Activated naive CD8-positive, alpha-beta T cell treated with anti-CD3 and anti-CD28 coated beads, Interleukin-2, amount 10 ng/mL, durations not matched to agents 7 days and 5 days (primary cell): ENCODE data around the gene ROCK2. TPM values are rescaled to one million over a fixed set of nuclear protein-coding genes. Genes with fewer than 3 reads are reported as not detected.
A peak's percentile ranks its signal among the peaks of the same experiment; 100 is the strongest.

ENCODE experiments used
- ATAC-seq: fragments of 150-1000 bp; cut with Tn5 transposase; one replicate; pipeline ENCODE4 v1.10.0; 2021; ENCODE audit warnings: low read depth, moderate library complexity
- POLR2A ChIA-PET: fragments of 350-600 bp; sonication (Branson Sonifier 250); formaldehyde crosslinking; loops from one replicate; lab custom pipeline; 2021; ENCODE audit warnings: antibody characterized with exemption; lab: Charles Lee
- DNase-seq: peaks from one replicate; pipeline ENCODE4 v3.0.0; 2021
- H3K27ac Mint-ChIP-seq: one replicate; pipeline ENCODE4 v1.8.0; 2022; ENCODE audit warnings: mild to moderate bottlenecking, mixed read lengths
- H3K27me3 Mint-ChIP-seq: one replicate; pipeline ENCODE4 v1.8.0; 2022; ENCODE audit warnings: mild to moderate bottlenecking, moderate library complexity, mixed read lengths
- H3K36me3 Mint-ChIP-seq: one replicate; pipeline ENCODE4 v1.8.0; 2021; ENCODE audit warnings: mild to moderate bottlenecking, mixed read lengths
- H3K4me1 Mint-ChIP-seq: one replicate; pipeline ENCODE4 v1.8.0; 2021; ENCODE audit warnings: mixed read lengths
- H3K4me3 Mint-ChIP-seq: one replicate; pipeline ENCODE4 v1.8.0; 2022; ENCODE audit warnings: mild to moderate bottlenecking, moderate library complexity, mixed read lengths
- H3K9me3 Mint-ChIP-seq: one replicate; pipeline ENCODE4 v1.8.0; 2021; ENCODE audit warnings: mixed read lengths
- total RNA-seq, 2 experiments: library from RNA; stranded (reverse); gene quantifications; one replicate each; pipeline ENCODE4 v1.2.3, GENCODE V29; 2021

Gene ROCK2
- total RNA-seq, 2 experiments from 2014 or later, result 14.6 to 15.3 TPM

DNA sequence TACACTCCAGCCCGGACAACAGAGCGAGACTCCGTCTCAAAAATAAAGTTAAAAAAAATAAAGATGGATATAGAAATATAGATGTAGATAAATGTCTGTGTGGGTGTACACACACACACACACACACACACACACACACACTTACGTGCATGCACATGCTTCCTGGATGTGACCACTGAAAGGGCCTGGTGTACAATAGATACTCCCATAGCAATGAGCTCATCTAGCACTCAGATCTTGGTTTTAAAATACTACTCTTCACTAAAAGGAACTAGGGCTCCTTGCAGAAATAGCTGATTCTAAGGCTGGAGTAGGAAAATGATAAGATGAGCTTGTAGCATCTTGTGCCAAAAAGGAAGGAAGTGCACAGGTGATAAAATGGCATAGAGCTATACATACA, 39.1 kb downstream of the ROCK2 start:
- POLR2A ChIA-PET, result interaction anchor here (0.8 kb wide), 1 partner anchor 39 kb away, joined by 3 read pairs; the partner anchor contains the start of gene ROCK2
- Mint-ChIP-seq H3K9me3 (no peaks in the 10 kb centered on the region), H3K27ac (no peak overlapping the region), H3K4me3 (no peak overlapping the region), H3K4me1 (no peaks in the 10 kb centered on the region), H3K27me3 (no peaks in the 10 kb centered on the region), H3K36me3 (no peaks in the 10 kb centered on the region)
- no peak for ATAC-seq
- no peak for DNase-seq

GRCh38 chr2:11304476-11304875, 40.0 kb downstream of the ROCK2 start:
- ATAC-seq (no peak), DNase-seq (no peak)
- Mint-ChIP-seq H3K4me3 (no peak overlapping the region), H3K4me1 (no peaks in the 10 kb centered on the region), H3K27me3 (no peaks in the 10 kb centered on the region), H3K36me3 (no peaks in the 10 kb centered on the region), H3K9me3 (no peaks in the 10 kb centered on the region), H3K27ac (no peak overlapping the region)
- POLR2A ChIA-PET, result no interaction called here

DNA sequence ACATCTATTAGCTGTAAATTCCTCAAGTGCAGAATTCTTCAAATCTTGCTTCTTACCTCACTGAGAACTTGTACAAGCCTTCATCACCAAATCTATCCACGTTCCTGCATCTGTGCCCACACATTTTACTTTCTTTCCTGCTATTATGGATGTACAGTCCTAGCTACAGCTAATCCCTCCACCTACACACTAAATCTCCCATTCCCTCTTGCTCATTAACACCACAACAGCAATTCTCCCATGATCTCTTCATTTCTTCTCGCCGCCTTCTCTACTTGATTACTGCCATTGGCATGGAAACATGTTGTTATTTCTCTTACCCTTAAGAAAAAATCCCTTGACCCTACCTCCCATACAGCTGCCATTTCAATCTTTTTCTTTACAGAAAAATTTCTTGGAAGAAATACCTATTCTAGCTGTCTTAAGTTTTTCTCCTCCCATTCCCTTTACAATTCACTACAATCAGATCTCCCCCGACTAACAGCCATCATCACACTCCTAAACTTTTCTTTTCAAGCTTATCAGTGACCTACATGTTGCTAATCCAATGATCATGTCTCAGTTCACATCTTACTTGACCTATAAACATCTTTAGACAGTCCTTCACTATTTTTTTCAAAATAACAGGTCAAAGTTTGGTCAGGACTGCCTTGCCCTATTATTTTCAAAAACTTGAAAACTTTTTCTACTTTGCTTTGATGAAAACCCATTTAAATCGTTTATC, 41.0 kb downstream of the ROCK2 start:
- no peak for ATAC-seq
- POLR2A ChIA-PET, result no interaction called here
- Mint-ChIP-seq H3K27ac (no peak overlapping the region), H3K4me3 (no peak overlapping the region), H3K4me1 (no peaks in the 10 kb centered on the region), H3K36me3 (peaks cover 1% of the 10 kb centered on the region), H3K27me3 (no peaks in the 10 kb centered on the region), H3K9me3 (no peaks in the 10 kb centered on the region)
- no peak for DNase-seq

DNA sequence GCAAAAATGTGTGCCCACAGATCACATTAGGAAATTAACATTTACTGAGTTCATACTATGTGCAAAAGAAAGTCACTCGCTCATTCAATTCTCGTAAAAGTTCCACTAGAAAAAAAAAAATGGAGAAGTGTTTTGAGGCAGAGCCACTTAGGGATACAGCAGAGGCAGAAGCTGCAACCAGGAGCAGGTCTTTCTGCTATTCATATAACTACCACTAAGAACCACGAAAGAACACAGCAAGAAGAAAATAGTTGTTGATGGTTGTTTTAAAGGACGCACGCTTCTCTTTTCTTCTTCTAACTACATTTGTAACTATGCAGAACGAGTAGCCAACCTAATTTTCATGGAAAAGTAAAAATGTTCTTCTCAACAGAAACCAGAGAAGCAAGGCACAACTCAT, 45.0 kb downstream of the ROCK2 start:
- Mint-ChIP-seq H3K4me1 (no peaks in the 10 kb centered on the region), H3K9me3 (no peaks in the 10 kb centered on the region), H3K27ac (no peak overlapping the region), H3K36me3 (peaks cover 4% of the 10 kb centered on the region), H3K4me3 (no peak overlapping the region), H3K27me3 (no peaks in the 10 kb centered on the region)
- DNase-seq (no peak), ATAC-seq (no peak)
- POLR2A ChIA-PET, result no interaction called here

DNA sequence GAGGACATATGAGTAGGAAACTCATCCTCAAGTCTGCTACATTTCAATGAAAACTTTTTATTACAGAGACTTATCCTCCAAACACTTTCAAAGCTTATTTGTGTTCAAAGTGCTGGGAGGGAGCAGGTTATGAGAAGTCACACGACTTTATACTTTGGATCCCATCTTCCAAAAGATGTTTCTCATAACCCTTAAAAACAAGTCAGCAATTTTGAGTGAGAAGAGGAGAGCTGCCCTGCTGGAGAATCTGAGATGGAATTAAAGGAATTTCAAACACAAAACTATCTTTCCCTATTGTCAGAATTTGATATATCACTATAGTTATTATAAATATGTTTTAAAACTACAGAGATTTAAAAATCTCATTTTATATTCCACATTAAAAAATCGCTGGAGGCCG, 45.8 kb downstream of the ROCK2 start:
- DNase-seq (no peak), ATAC-seq (no peak)
- no peaks in the 10 kb centered on the region for H3K4me1 Mint-ChIP-seq
- POLR2A ChIA-PET, result no interaction called here
- H3K4me3 Mint-ChIP-seq, result no peak overlapping the region
- no peaks in the 10 kb centered on the region for H3K27me3 Mint-ChIP-seq
- H3K27ac Mint-ChIP-seq, result no peak overlapping the region
- no peaks in the 10 kb centered on the region for H3K9me3 Mint-ChIP-seq
- peaks cover 4% of the 10 kb centered on the region for H3K36me3 Mint-ChIP-seq

DNA sequence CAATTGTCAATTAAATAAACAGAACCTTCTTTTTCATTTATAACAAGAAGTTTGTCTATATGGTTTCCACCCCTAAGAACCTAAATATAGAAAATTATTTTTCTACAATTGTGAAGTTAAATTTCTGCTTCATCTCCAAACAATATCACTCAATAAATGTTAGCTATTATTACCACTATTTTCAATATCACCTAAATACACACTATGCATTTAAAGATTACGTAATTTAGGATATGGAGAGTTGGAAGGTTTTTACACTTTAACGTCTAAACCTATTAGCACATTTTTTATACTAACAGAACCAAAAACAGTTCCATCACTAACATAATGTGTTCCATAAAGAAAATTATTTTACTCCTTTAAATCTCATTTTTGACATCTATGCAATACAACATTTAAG, 48.0 kb downstream of the ROCK2 start:
- peaks cover 2% of the 10 kb centered on the region for H3K9me3 Mint-ChIP-seq
- no peak overlapping the region for H3K4me3 Mint-ChIP-seq
- ATAC-seq, result no peak
- H3K36me3 Mint-ChIP-seq, result peaks cover 7% of the 10 kb centered on the region
- no peak overlapping the region for H3K27ac Mint-ChIP-seq
- no peak for DNase-seq
- no peaks in the 10 kb centered on the region for H3K27me3 Mint-ChIP-seq
- POLR2A ChIA-PET, result no interaction called here
- peaks cover 3% of the 10 kb centered on the region for H3K4me1 Mint-ChIP-seq

DNA sequence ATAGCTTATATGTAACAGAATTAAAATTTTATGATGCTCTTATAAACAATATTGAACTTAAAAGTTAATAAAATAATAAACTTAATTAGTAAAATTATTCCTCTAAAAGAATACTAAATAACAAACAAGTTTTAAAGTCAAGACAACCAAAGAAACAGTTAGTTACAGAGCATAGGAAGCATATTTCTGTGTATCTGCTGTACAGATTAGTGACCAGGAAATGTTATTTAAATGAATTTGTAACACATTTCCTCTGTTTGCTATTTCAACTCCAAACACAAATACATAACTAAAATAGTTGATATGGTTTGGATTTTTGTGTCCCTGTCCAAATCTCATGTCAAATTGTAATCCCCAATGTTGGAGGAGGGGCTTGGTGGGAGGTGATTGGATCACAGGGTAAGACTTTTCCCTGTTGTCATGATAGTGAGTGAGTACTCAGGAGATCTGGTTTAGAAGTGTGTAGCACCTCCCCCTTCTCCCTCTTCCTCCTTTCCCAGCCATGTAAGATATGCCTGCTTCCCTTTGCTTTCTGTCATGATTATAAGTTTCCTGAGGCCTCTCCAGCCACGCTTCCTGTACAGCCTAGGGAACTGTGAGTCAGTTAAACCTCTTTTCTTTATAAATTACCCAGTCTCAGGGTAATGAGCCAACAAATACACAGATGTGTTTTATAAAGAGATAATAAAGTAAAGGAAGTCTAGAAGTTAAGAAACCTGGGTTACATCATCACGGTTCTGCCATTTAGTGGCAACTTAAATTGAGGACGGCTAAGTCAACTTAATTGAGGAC, 51.8 kb downstream of the ROCK2 start:
- DNase-seq (no peak), ATAC-seq (no peak)
- Mint-ChIP-seq H3K27me3 (no peaks in the 10 kb centered on the region), H3K4me1 (peaks cover 3% of the 10 kb centered on the region), H3K9me3 (peaks cover 2% of the 10 kb centered on the region), H3K4me3 (no peak overlapping the region), H3K36me3 (peaks cover 6% of the 10 kb centered on the region), H3K27ac (no peak overlapping the region)
- POLR2A ChIA-PET, result no interaction called here

DNA sequence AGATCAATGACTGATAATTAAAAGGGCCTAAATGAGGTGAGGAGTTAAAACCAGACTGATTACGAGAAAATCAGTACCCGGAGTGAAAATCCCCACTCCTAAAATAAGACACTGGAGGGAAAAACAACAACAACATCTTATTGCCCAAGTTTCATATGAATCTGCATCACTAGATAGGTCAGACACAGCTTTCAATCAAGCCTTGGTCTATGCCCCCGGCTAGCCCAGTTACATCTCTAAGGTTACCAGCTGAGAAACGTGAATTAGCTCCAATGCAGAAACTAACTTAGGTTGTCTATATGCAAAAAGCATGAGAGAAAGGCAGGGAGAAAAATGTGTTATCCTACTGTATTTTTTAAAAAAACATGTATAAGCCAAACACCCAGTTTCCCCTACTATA, 53.7 kb downstream of the ROCK2 start:
- POLR2A ChIA-PET, result no interaction called here
- no peak overlapping the region for H3K27ac Mint-ChIP-seq
- no peak for ATAC-seq

GRCh38 chr2:11290211-11290610, 54.2 kb downstream of the ROCK2 start:
- ATAC-seq (no peak), DNase-seq (no peak)
- Mint-ChIP-seq H3K4me3 (no peak overlapping the region), H3K27me3 (no peaks in the 10 kb centered on the region), H3K36me3 (peaks cover 17% of the 10 kb centered on the region), H3K9me3 (peaks cover 4% of the 10 kb centered on the region), H3K4me1 (peaks cover 3% of the 10 kb centered on the region), H3K27ac (no peak overlapping the region)
- POLR2A ChIA-PET, result no interaction called here

More for the DNA sequence above, 53.7 kb downstream of the ROCK2 start:
- Mint-ChIP-seq H3K27me3 (no peaks in the 10 kb centered on the region), H3K4me1 (peaks cover 3% of the 10 kb centered on the region), H3K9me3 (peaks cover 4% of the 10 kb centered on the region), H3K36me3 (peaks cover 12% of the 10 kb centered on the region), H3K4me3 (no peak overlapping the region)
- no peak for DNase-seq

- POLR2A ChIA-PET, result no interaction called here
- Mint-ChIP-seq H3K27me3 (no peaks in the 10 kb centered on the region), H3K4me1 (peaks cover 3% of the 10 kb centered on the region), H3K4me3 (no peak overlapping the region), H3K36me3 (peaks cover 30% of the 10 kb centered on the region), H3K27ac (no peak overlapping the region), H3K9me3 (peaks cover 4% of the 10 kb centered on the region)
- no peak for DNase-seq
- ATAC-seq, result no peak
Measured at GRCh38 chr2:11288431-11288830, 56.0 kb downstream of the ROCK2 start.

DNA sequence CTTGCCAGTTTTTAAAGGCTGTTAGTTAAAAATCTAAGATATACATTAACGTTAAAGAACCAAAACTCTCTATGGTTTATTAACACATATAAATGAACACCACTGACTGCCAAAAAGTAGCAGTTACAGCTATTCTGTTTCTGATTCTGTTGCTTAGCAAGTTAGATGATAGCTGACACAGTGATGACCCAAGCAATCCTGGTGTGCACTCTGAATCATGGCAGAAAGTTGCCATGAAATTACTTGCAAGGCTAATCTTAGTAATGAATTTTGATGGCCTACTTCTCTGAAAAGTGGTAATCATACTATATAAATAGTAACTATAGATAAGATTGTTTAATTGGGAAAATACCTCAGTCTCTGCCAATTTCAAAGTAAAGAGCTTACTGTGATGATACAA, 57.7 kb downstream of the ROCK2 start:
- no peak for DNase-seq
- no peaks in the 10 kb centered on the region for H3K4me1 Mint-ChIP-seq
- H3K27me3 Mint-ChIP-seq, result no peaks in the 10 kb centered on the region
- POLR2A ChIA-PET, result no interaction called here
- peaks cover 36% of the 10 kb centered on the region for H3K36me3 Mint-ChIP-seq
- H3K9me3 Mint-ChIP-seq, result peaks cover 3% of the 10 kb centered on the region
- no peak overlapping the region for H3K4me3 Mint-ChIP-seq
- no peak for ATAC-seq
- no peak overlapping the region for H3K27ac Mint-ChIP-seq

DNA sequence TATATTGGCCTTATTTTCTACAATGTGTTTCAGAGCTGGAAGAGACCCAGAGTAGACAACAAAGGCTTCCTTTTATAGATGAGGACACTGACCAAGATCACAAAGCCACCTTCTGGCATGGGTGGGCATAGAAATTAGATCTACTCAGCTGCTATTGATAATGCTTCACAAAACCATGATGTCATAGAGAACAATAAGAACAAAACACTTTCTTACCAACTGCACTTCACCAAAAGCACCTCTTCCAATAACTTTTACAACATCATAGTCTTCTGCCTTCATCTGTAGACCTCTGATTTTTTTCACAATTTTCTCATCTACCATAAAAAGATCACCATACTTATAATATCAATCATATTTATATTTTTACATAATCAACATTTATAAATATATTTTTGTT, 58.1 kb downstream of the ROCK2 start:
- POLR2A ChIA-PET, result no interaction called here
- no peak overlapping the region for H3K27ac Mint-ChIP-seq
- no peak overlapping the region for H3K4me3 Mint-ChIP-seq
- ATAC-seq, result no peak
- H3K36me3 Mint-ChIP-seq, result peaks cover 39% of the 10 kb centered on the region
- no peak for DNase-seq
- no peaks in the 10 kb centered on the region for H3K27me3 Mint-ChIP-seq
- no peaks in the 10 kb centered on the region for H3K4me1 Mint-ChIP-seq
- peaks cover 3% of the 10 kb centered on the region for H3K9me3 Mint-ChIP-seq

- H3K9me3 Mint-ChIP-seq, result peaks cover 3% of the 10 kb centered on the region
- ATAC-seq (no peak), DNase-seq (no peak)
- H3K27ac Mint-ChIP-seq, result peak overlapping the region; percentile 21
- POLR2A ChIA-PET, result no interaction called here
- no peaks in the 10 kb centered on the region for H3K27me3 Mint-ChIP-seq
- H3K36me3 Mint-ChIP-seq, result peaks cover 42% of the 10 kb centered on the region
- no peaks in the 10 kb centered on the region for H3K4me1 Mint-ChIP-seq
- no peak overlapping the region for H3K4me3 Mint-ChIP-seq
Measured at GRCh38 chr2:11285499-11285898, 58.9 kb downstream of the ROCK2 start.

DNA sequence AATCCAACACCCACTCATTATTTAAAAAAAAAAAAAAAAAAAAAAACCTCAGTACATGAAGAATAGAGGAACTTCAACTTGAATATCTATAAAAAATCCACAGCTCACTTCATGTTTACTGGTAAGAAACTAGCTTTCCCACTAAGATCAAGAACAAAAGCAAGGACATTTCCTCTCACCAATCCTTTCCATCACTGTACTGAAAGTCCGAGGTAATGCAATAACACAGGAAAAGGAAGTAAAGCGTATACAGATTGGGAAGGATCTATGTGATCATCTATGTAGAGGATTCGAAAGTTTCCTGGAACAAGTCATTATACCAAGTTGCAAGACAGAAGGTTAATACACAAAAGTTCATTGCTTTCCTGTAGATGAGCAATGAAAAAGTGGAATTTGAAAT, 63.2 kb downstream of the ROCK2 start:
- no peak overlapping the region for H3K4me3 Mint-ChIP-seq
- H3K36me3 Mint-ChIP-seq, result peaks cover 56% of the 10 kb centered on the region
- DNase-seq, result no peak
- peaks cover 5% of the 10 kb centered on the region for H3K4me1 Mint-ChIP-seq
- no peak for ATAC-seq
- peaks cover 5% of the 10 kb centered on the region for H3K9me3 Mint-ChIP-seq
- H3K27me3 Mint-ChIP-seq, result no peaks in the 10 kb centered on the region
- no peak overlapping the region for H3K27ac Mint-ChIP-seq
- POLR2A ChIA-PET, result no interaction called here
